H9 (cell line): Measurements from ENCODE around the gene NRK. TPM values are rescaled to one million over a fixed set of nuclear protein-coding genes. Genes with fewer than 3 reads are reported as not detected.

Source experiments
- DNase-seq: peaks from one replicate; pipeline ENCODE4 v3.0.0-alpha.2; 2017
- H2AFZ ChIP-seq: one replicate; pipeline ENCODE4 v1.6.1; 2013; ENCODE audit warnings: mild to moderate bottlenecking, low read length, control low read depth, moderate library complexity
- H2AK5ac ChIP-seq: 2 replicates; pipeline ENCODE4 v1.6.1; 2013; ENCODE audit warnings: low read length, control low read depth, mixed read lengths; ENCODE audit not compliant: insufficient read length
- H2BK120ac ChIP-seq: one replicate; pipeline ENCODE4 v1.6.1; 2013; ENCODE audit warnings: low read depth, mild to moderate bottlenecking, low read length, control low read depth, inconsistent platforms; ENCODE audit not compliant: poor library complexity, severe bottlenecking
- H2BK12ac ChIP-seq: 2 replicates; pipeline ENCODE4 v1.6.1; 2013; ENCODE audit warnings: low read length, control low read depth, mixed read lengths, low read depth; ENCODE audit not compliant: insufficient read length
- H2BK15ac ChIP-seq: 2 replicates; pipeline ENCODE4 v1.6.1; 2013; ENCODE audit warnings: low read depth, low read length, control low read depth
- H2BK20ac ChIP-seq: one replicate; pipeline ENCODE4 v1.6.1; 2013; ENCODE audit warnings: low read depth, mild to moderate bottlenecking, low read length, control low read depth, inconsistent platforms; ENCODE audit not compliant: poor library complexity, severe bottlenecking
- H2BK5ac ChIP-seq: 2 replicates; pipeline ENCODE4 v1.6.1; 2013; ENCODE audit warnings: low read length, control low read depth, mixed read lengths; ENCODE audit not compliant: insufficient read length
- H3K14ac ChIP-seq: 2 replicates; pipeline ENCODE4 v1.6.1; 2013; ENCODE audit warnings: low read length, control low read depth; ENCODE audit not compliant: insufficient read depth
- H3K18ac ChIP-seq: 2 replicates; pipeline ENCODE4 v1.6.1; 2013; ENCODE audit warnings: low read depth, mild to moderate bottlenecking, mixed read lengths, low read length, control low read depth; ENCODE audit not compliant: insufficient read length
- H3K23ac ChIP-seq: 2 replicates; pipeline ENCODE4 v1.6.1; 2013; ENCODE audit warnings: low read length, control low read depth, mixed read lengths, low read depth; ENCODE audit not compliant: insufficient read length
- H3K23me2 ChIP-seq: 2 replicates; pipeline ENCODE4 v1.6.1; 2013; ENCODE audit warnings: low read depth, mild to moderate bottlenecking, mixed read lengths, low read length, control low read depth; ENCODE audit not compliant: insufficient read length, poor library complexity, severe bottlenecking
- H3K27ac ChIP-seq: 2 replicates; pipeline ENCODE4 v1.5.1; 2013; ENCODE audit warnings: low read length, control low read depth, mixed read lengths, low read depth; ENCODE audit not compliant: insufficient read length
- H3K27me3 ChIP-seq: 2 replicates; pipeline ENCODE4 v1.6.1; 2013; ENCODE audit warnings: low read length, control low read depth, inconsistent platforms; ENCODE audit not compliant: insufficient read depth
- H3K4ac ChIP-seq: 2 replicates; pipeline ENCODE4 v1.6.1; 2013; ENCODE audit warnings: low read depth, mild to moderate bottlenecking, control low read depth, inconsistent platforms, low read length, moderate library complexity
- H3K4me1 ChIP-seq: 2 replicates; pipeline ENCODE4 v1.6.1; 2013; ENCODE audit warnings: low read length, control low read depth, inconsistent platforms; ENCODE audit not compliant: insufficient read depth
- H3K4me2 ChIP-seq: 2 replicates; pipeline ENCODE4 v1.6.1; 2013; ENCODE audit warnings: low read length, control low read depth, mixed read lengths; ENCODE audit not compliant: insufficient read length, insufficient read depth
- H3K56ac ChIP-seq: 2 replicates; pipeline ENCODE4 v1.6.1; 2013; ENCODE audit warnings: low read depth, mild to moderate bottlenecking, mixed read lengths, low read length, control low read depth; ENCODE audit not compliant: insufficient read length
- H3K79me1 ChIP-seq: 2 replicates; pipeline ENCODE4 v1.6.1; 2013; ENCODE audit warnings: low read depth, mild to moderate bottlenecking, moderate library complexity, low read length, control low read depth, inconsistent platforms; ENCODE audit not compliant: insufficient read depth, poor library complexity, severe bottlenecking
- H3K79me2 ChIP-seq: 2 replicates; pipeline ENCODE4 v1.6.1; 2013; ENCODE audit warnings: low read length, control low read depth, inconsistent platforms; ENCODE audit not compliant: insufficient read depth
- H3K9ac ChIP-seq: 2 replicates; pipeline ENCODE4 v1.6.1; 2013; ENCODE audit warnings: low read length, control low read depth, mixed read lengths; ENCODE audit not compliant: insufficient read length; ENCODE audit errors: extremely low read depth
- H3K9me3 ChIP-seq: one replicate; pipeline ENCODE4 v1.6.1; 2013; ENCODE audit warnings: low read depth, low read length, inconsistent platforms; ENCODE audit not compliant: control insufficient read depth
- H3T11ph ChIP-seq: one replicate; pipeline ENCODE4 v1.6.1; 2013; ENCODE audit warnings: mild to moderate bottlenecking, low read length, control low read depth, inconsistent platforms
- H4K20me1 ChIP-seq: one replicate; pipeline ENCODE4 v1.6.1; 2013; ENCODE audit not compliant: control insufficient read depth, insufficient read length, insufficient read depth
- H4K5ac ChIP-seq: 2 replicates; pipeline ENCODE4 v1.6.1; 2013; ENCODE audit warnings: low read depth, mild to moderate bottlenecking, mixed read lengths, low read length, control low read depth; ENCODE audit not compliant: insufficient read length
- H4K8ac ChIP-seq: replicated peaks from 2 replicates; pipeline ENCODE4 v1.6.1; 2013; ENCODE audit warnings: low read length, control low read depth, mixed read lengths, low read depth; ENCODE audit not compliant: insufficient read length
- H4K91ac ChIP-seq: 2 replicates; pipeline ENCODE4 v1.6.1; 2013; ENCODE audit warnings: low read depth, mild to moderate bottlenecking, moderate library complexity, mixed read lengths, low read length, control low read depth; ENCODE audit not compliant: insufficient read length
- H3K27ac Mint-ChIP-seq, 3 experiments: 2 replicates in 2 of 3; 3 replicates in 1 of 3; pipeline ENCODE4 v1.8.0; 2020 to 2021; ENCODE audit warnings: mixed read lengths in 3 of 3, mild to moderate bottlenecking in 1 of 3, moderate library complexity in 1 of 3
- H3K27me3 Mint-ChIP-seq: 2 replicates; pipeline ENCODE4 v1.8.0; 2021; ENCODE audit warnings: low read depth, mild to moderate bottlenecking, moderate library complexity, mixed read lengths
- H3K36me3 Mint-ChIP-seq, 3 experiments: 2 replicates in 2 of 3; 3 replicates in 1 of 3; pipeline ENCODE4 v1.8.0; 2020 to 2021; ENCODE audit warnings: low read depth in 3 of 3, mixed read lengths in 3 of 3; ENCODE audit not compliant: insufficient read depth in 1 of 3
- H3K4me1 Mint-ChIP-seq, 2 experiments: 2 replicates each; pipeline ENCODE4 v1.8.0; 2020; ENCODE audit warnings: mixed read lengths in 2 of 2
- H3K4me3 Mint-ChIP-seq, 2 experiments: 2 replicates in 1 of 2; 3 replicates in 1 of 2; pipeline ENCODE4 v1.8.0; 2020 to 2021; ENCODE audit warnings: mild to moderate bottlenecking in 2 of 2, mixed read lengths in 2 of 2, moderate library complexity in 1 of 2
- H3K9me3 Mint-ChIP-seq, 2 experiments: 2 replicates in 1 of 2; 3 replicates in 1 of 2; pipeline ENCODE4 v1.8.0; 2020; ENCODE audit warnings: mild to moderate bottlenecking in 2 of 2, mixed read lengths in 2 of 2, moderate library complexity in 1 of 2
- total RNA-seq: library from RNA; stranded (reverse); gene quantifications from 2 replicates; pipeline ENCODE4 v1.2.1, GENCODE V29; 2021
- TF ChIP-seq, protein P1 (sequence below): fragments of 200-600 bp; sonication (generic); conservative IDR thresholded peaks from 3 replicates; pipeline ENCODE4 v1.8.0; 2021; ENCODE audit warnings: antibody characterized with exemption, mild to moderate bottlenecking

The NRK gene
- total RNA-seq, 1 experiment from 2014 or later = 1.4 TPM

DNA sequence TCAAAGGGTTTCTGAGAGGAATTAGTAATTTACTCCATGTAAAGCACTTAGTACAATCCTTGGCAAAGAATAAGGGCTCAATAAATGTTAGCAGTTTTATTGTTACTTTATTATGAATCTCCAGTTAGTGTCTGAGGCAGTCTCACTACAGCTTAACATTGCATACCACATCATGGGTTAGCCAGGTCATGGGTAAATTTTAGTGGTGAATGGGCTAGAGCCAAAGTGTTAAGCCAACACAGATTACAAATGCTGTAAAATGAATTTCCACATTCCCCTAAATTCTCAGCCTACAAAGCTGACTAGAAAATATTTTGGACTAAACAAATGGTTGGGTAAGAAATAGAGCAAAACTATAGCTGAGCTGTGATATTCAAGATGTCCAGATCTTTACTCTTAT lies 72.4 kb downstream of the NRK start:
- H4K91ac ChIP-seq = no peak overlapping the region
- no peaks in the 10 kb centered on the region for H3K23me2 ChIP-seq
- H3K23ac ChIP-seq = no peak overlapping the region
- H3K27me3 Mint-ChIP-seq = 0 out of 2 replicates have a peak, but pooled peaks cover 1% of the 10 kb centered on the region
- no peak overlapping the region for H3K4me2 ChIP-seq
- H3K79me2 ChIP-seq = no peaks in the 10 kb centered on the region
- H3K4me1 Mint-ChIP-seq = no peaks in the 10 kb centered on the region
- H2BK12ac ChIP-seq = no peak overlapping the region
- no peak overlapping the region for H4K8ac ChIP-seq
- no peaks in the 10 kb centered on the region for H3K9me3 ChIP-seq
- DNase-seq = no peak
- H3K79me1 ChIP-seq = no peaks in the 10 kb centered on the region
- no peak overlapping the region for H3K4ac ChIP-seq
- H3T11ph ChIP-seq = no peak overlapping the region
- no peak overlapping the region for H3K27ac Mint-ChIP-seq
- H3K18ac ChIP-seq = no peak overlapping the region
- H2AK5ac ChIP-seq = no peak overlapping the region
- no peak overlapping the region for H2BK15ac ChIP-seq
- H3K9ac ChIP-seq = no peak overlapping the region
- no peaks in the 10 kb centered on the region for H3K4me1 ChIP-seq
- H4K20me1 ChIP-seq = no peaks in the 10 kb centered on the region
- H3K36me3 Mint-ChIP-seq = peaks cover 0 to 5% (median 4%) of the 10 kb centered on the region in 3 experiments; a peak in 1 of 7 replicates
- H3K56ac ChIP-seq = no peak overlapping the region
- H2BK5ac ChIP-seq = no peak overlapping the region
- H2BK120ac ChIP-seq = no peak overlapping the region
- no peak overlapping the region for H3K4me3 Mint-ChIP-seq
- no peak overlapping the region for H2AFZ ChIP-seq
- no peak overlapping the region for H3K27ac ChIP-seq
- no peak overlapping the region for H3K14ac ChIP-seq
- no peaks in the 10 kb centered on the region for H3K27me3 ChIP-seq
- H3K9me3 Mint-ChIP-seq = peaks cover 0 to 57% of the 10 kb centered on the region in 2 experiments; a peak in 3 of 5 replicates
- no peak overlapping the region for H4K5ac ChIP-seq
- TF ChIP-seq, protein P1, sequence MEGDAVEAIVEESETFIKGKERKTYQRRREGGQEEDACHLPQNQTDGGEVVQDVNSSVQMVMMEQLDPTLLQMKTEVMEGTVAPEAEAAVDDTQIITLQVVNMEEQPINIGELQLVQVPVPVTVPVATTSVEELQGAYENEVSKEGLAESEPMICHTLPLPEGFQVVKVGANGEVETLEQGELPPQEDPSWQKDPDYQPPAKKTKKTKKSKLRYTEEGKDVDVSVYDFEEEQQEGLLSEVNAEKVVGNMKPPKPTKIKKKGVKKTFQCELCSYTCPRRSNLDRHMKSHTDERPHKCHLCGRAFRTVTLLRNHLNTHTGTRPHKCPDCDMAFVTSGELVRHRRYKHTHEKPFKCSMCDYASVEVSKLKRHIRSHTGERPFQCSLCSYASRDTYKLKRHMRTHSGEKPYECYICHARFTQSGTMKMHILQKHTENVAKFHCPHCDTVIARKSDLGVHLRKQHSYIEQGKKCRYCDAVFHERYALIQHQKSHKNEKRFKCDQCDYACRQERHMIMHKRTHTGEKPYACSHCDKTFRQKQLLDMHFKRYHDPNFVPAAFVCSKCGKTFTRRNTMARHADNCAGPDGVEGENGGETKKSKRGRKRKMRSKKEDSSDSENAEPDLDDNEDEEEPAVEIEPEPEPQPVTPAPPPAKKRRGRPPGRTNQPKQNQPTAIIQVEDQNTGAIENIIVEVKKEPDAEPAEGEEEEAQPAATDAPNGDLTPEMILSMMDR = no peak
- H2BK20ac ChIP-seq = no peak overlapping the region
